Panc1 (cell line): ENCODE results near the gene SND1. TPM values are rescaled to one million over a fixed set of nuclear protein-coding genes. Genes with fewer than 3 reads are reported as not detected.

ENCODE experiments used
- ATAC-seq: fragments of 200-7000 bp; cut with Tn5 transposase; 2 replicates; pipeline ENCODE4 v1.9.1; 2020; ENCODE audit warnings: mild to moderate bottlenecking, moderate library complexity
- BruUV-seq: library from RNA; stranded (reverse); fragments of 400-500 nt; replicated peaks from 2 replicates; lab custom pipeline; 2021; lab: Mats Ljungman, UMichigan
- CTCF ChIA-PET: fragments of 300-600 bp; sonication (Branson Sonifier 250); formaldehyde crosslinking; loops from one replicate; lab custom pipeline; 2022; ENCODE audit warnings: antibody characterized with exemption; lab: Charles Lee
- POLR2A ChIA-PET: fragments of 300-600 bp; sonication (Branson Sonifier 250); formaldehyde crosslinking; loops from one replicate; lab custom pipeline; 2022; ENCODE audit warnings: antibody characterized with exemption; lab: Charles Lee
- DNase-seq: peaks from one replicate; pipeline ENCODE4 v3.0.0-alpha.2; 2010; ENCODE audit warnings: low read depth, low spot score
- H3K27ac ChIP-seq: 2 replicates; pipeline ENCODE4 v1.5.1; 2011; ENCODE audit warnings: mild to moderate bottlenecking, low read length, inconsistent platforms
- H3K27me3 ChIP-seq: fragments of 200-500 bp; sonication (Bioruptor generic); 2 replicates; pipeline ENCODE4 v1.6.0; 2014; ENCODE audit warnings: low read length, inconsistent platforms; ENCODE audit not compliant: control insufficient read depth, insufficient read depth
- H3K36me3 ChIP-seq: fragments of 200-500 bp; sonication (Bioruptor generic); 2 replicates; pipeline ENCODE4 v1.5.1; 2014; ENCODE audit warnings: inconsistent platforms, mild to moderate bottlenecking, low read length, moderate library complexity; ENCODE audit not compliant: control insufficient read depth, insufficient read depth
- H3K4me1 ChIP-seq: 2 replicates; pipeline ENCODE4 v1.5.1; 2011; ENCODE audit warnings: inconsistent platforms, mild to moderate bottlenecking, low read length, moderate library complexity; ENCODE audit not compliant: control insufficient read depth, insufficient read depth
- H3K4me3 ChIP-seq, 2 experiments: 2 replicates each; pipeline ENCODE4 v1.5.1; 2011 to 2012; ENCODE audit warnings: low read depth in 2 of 2, low read length in 2 of 2, mild to moderate bottlenecking in 2 of 2, inconsistent platforms in 1 of 2, moderate library complexity in 1 of 2
- H3K9me3 ChIP-seq: fragments of 200-500 bp; sonication (Bioruptor generic); 2 replicates; pipeline ENCODE4 v1.5.1; 2014; ENCODE audit warnings: low read depth, mild to moderate bottlenecking, inconsistent platforms, low read length, moderate library complexity; ENCODE audit not compliant: control insufficient read depth, insufficient read depth
- POLR2AphosphoS5 ChIP-seq: IDR thresholded peaks from 2 replicates; pipeline ENCODE4 v1.6.1; 2012; ENCODE audit warnings: mild to moderate bottlenecking, low read depth, low read length, moderate library complexity
- SIN3A ChIP-seq: IDR thresholded peaks from 2 replicates; pipeline ENCODE4 v1.6.1; 2012; ENCODE audit warnings: low read depth, mild to moderate bottlenecking, low read length, moderate library complexity, borderline replicate concordance; ENCODE audit not compliant: insufficient read depth
- TCF7L2 ChIP-seq: IDR thresholded peaks from 2 replicates; pipeline ENCODE4 v1.6.1; 2011; ENCODE audit warnings: mild to moderate bottlenecking, low read depth, low read length, inconsistent platforms
- in situ Hi-C: cut with HindIII; loops from 2 replicates; pipeline ENCODE4 v1.10.0; 2016; ENCODE audit warnings: low sequenced_read_pairs, low pct_unique_long_range_greater_than_20kb
- intact Hi-C: fragments of 100-400 bp; cut with micrococcal nuclease; formaldehyde crosslinking; loops from one replicate; pipeline ENCODE4 v1.10.0; 2022; ENCODE audit not compliant: unreplicated experiment
- total RNA-seq: library from RNA; stranded (reverse); gene quantifications from one replicate; pipeline ENCODE4 v1.2.1, GENCODE V29; 2021; ENCODE audit not compliant: unreplicated experiment
- TF ChIP-seq, protein P1 (sequence below), 2 experiments: IDR thresholded peaks; 2 replicates each; pipeline ENCODE4 v1.6.1; 2011 to 2012; ENCODE audit warnings: low read depth in 2 of 2, control low read depth in 1 of 2, low read length in 1 of 2, mild to moderate bottlenecking in 1 of 2, moderate library complexity in 1 of 2; ENCODE audit not compliant: insufficient read depth in 1 of 2
- TF ChIP-seq, protein P2 (sequence below): fragments of 450-650 bp; IDR thresholded peaks from 2 replicates; pipeline ENCODE4 v1.5.1; 2017; ENCODE audit warnings: mild to moderate bottlenecking

The SND1 gene
- total RNA-seq, 1 experiment from 2014 or later: 176 TPM

DNA sequence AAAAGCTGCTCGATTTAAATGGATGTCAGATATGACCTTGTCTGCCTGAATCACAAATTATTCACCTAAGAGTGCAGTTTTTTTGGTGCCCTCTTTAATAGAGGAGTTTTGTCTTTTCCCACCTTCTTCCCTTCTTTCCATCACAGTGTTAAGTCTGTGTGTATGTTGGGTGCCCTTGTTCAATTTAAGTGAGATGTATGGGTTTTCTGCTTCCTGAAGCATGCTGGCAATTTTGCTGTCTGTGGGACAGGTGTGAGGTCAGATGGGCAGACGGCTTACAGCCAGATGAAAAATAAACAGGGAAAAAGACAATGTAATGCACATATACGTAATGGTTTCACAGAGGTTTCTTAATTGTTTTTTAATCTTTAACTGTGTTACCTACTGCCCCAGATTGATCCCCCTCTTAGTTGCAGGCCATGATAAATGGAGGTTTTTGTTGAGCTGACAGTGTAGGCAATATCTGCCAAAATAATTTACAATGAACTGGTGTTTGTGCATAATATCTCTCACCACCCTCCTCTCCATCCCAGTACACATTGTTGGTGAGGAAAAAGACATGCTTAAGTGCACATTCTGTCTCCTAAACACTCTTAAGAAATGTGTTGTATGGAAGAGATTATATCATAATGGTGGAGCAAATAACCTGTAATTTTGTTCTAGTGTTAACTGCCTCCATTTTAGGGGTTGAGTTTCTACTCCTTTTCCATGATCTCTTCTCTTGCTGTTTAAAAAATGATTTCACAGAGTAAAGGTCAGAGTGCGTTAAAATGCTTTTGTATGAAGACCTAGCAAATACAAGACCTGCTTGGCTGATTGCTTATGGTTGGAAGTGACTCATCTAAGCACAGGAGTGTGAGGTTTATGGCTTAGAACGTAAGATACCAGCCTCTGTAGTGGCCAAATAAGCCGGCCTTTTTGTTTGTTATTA is 255.4 kb downstream of the SND1 start:
- Histone ChIP-seq H3K9me3 (no peaks in the 10 kb centered on the region), H3K4me3 (no peak overlapping the region), H3K27me3 (no peaks in the 10 kb centered on the region), H3K27ac (no peak overlapping the region), H3K36me3 (peaks cover 3% of the 10 kb centered on the region; the same call in 1 of the 2 replicates), H3K4me1 (peaks cover 2% of the 10 kb centered on the region; the same call in 1 of the 2 replicates)
- intact Hi-C loops (no loop called here), in situ Hi-C loops (no loop called here)
- DNase-seq (no peak), ATAC-seq (no peak)
- ChIA-PET POLR2A (no interaction called here), CTCF (no interaction called here)
- BruUV-seq: no TSS peak
- TF ChIP-seq, protein P1, sequence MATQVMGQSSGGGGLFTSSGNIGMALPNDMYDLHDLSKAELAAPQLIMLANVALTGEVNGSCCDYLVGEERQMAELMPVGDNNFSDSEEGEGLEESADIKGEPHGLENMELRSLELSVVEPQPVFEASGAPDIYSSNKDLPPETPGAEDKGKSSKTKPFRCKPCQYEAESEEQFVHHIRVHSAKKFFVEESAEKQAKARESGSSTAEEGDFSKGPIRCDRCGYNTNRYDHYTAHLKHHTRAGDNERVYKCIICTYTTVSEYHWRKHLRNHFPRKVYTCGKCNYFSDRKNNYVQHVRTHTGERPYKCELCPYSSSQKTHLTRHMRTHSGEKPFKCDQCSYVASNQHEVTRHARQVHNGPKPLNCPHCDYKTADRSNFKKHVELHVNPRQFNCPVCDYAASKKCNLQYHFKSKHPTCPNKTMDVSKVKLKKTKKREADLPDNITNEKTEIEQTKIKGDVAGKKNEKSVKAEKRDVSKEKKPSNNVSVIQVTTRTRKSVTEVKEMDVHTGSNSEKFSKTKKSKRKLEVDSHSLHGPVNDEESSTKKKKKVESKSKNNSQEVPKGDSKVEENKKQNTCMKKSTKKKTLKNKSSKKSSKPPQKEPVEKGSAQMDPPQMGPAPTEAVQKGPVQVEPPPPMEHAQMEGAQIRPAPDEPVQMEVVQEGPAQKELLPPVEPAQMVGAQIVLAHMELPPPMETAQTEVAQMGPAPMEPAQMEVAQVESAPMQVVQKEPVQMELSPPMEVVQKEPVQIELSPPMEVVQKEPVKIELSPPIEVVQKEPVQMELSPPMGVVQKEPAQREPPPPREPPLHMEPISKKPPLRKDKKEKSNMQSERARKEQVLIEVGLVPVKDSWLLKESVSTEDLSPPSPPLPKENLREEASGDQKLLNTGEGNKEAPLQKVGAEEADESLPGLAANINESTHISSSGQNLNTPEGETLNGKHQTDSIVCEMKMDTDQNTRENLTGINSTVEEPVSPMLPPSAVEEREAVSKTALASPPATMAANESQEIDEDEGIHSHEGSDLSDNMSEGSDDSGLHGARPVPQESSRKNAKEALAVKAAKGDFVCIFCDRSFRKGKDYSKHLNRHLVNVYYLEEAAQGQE (IDR thresholded peaks at IDR 0.05; ENCODE audit: insufficient read depth in 1 of 2, low read depth in 2 of 2, low read length in 1 of 2): no peak
- TF ChIP-seq TCF7L2 (no peak), SIN3A (no peak), POLR2AphosphoS5 (no peak)
- TF ChIP-seq, protein P2, sequence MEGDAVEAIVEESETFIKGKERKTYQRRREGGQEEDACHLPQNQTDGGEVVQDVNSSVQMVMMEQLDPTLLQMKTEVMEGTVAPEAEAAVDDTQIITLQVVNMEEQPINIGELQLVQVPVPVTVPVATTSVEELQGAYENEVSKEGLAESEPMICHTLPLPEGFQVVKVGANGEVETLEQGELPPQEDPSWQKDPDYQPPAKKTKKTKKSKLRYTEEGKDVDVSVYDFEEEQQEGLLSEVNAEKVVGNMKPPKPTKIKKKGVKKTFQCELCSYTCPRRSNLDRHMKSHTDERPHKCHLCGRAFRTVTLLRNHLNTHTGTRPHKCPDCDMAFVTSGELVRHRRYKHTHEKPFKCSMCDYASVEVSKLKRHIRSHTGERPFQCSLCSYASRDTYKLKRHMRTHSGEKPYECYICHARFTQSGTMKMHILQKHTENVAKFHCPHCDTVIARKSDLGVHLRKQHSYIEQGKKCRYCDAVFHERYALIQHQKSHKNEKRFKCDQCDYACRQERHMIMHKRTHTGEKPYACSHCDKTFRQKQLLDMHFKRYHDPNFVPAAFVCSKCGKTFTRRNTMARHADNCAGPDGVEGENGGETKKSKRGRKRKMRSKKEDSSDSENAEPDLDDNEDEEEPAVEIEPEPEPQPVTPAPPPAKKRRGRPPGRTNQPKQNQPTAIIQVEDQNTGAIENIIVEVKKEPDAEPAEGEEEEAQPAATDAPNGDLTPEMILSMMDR: no peak

DNA sequence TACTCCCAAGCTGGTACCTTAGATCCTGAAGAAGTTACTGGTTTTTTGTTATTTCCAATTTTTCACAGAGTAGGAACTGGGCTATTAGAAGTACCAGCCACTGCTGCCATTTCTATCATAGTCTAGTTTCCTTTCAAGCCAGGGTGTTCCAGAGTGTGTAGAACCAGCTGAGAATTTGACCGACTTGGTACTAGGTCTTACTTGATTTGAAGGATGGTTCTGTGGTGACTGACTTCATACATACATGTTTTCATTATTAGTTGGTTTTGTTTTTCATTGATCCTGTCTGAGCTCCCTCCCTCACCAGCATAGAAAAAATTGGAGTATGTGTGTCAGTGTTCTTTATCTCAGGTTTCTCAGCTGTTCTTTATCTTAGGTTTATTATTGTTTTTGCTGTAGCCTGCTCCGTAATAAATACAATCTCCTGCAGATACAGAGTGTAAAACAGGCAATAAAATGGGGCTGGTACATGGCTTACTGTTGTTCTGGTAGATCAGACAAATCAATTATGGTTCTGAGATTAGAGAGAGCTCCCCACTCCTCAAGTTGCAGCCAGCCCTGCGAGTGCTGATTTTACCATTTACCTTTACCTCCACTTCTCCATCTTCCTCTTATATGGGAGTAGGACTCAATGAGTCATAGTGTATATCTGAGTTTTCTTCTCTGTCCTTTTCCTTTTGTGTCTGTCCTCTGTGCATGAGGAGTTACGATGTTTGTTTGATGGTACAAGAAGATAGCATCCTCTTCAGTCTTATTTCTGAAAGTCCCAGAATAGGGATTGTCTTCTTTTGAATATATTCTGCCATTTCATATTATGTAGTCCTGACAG is 256.6 kb downstream of the SND1 start:
- POLR2A ChIA-PET: interaction anchor here (0.7 kb wide), 1 partner anchor 30 kb away, joined by 4 read pairs; no protein-coding TSS in a partner anchor
- DNase-seq (no peak), ATAC-seq (no peak)
- no peaks in the 10 kb centered on the region for H3K9me3 ChIP-seq
- no TSS peak for BruUV-seq
- no peaks in the 10 kb centered on the region for H3K27me3 ChIP-seq
- peaks cover 2% of the 10 kb centered on the region; the same call in 1 of the 2 replicates for H3K4me1 ChIP-seq
- TF ChIP-seq POLR2AphosphoS5 (no peak), SIN3A (no peak), TCF7L2 (no peak)
- TF ChIP-seq, protein P1 (IDR thresholded peaks at IDR 0.05; ENCODE audit: insufficient read depth in 1 of 2, low read depth in 2 of 2, low read length in 1 of 2): no peak
- TF ChIP-seq, protein P2: no peak
- in situ Hi-C loops (no loop called here), intact Hi-C loops (no loop called here)
- H3K27ac ChIP-seq: no peak overlapping the region
- no peak overlapping the region for H3K4me3 ChIP-seq
- CTCF ChIA-PET: no interaction called here
- H3K36me3 ChIP-seq: peaks cover 3% of the 10 kb centered on the region; the same call in 1 of the 2 replicates
